ENCODE measurements around the gene SLC2A4RG.

Gene SLC2A4RG

DNA sequence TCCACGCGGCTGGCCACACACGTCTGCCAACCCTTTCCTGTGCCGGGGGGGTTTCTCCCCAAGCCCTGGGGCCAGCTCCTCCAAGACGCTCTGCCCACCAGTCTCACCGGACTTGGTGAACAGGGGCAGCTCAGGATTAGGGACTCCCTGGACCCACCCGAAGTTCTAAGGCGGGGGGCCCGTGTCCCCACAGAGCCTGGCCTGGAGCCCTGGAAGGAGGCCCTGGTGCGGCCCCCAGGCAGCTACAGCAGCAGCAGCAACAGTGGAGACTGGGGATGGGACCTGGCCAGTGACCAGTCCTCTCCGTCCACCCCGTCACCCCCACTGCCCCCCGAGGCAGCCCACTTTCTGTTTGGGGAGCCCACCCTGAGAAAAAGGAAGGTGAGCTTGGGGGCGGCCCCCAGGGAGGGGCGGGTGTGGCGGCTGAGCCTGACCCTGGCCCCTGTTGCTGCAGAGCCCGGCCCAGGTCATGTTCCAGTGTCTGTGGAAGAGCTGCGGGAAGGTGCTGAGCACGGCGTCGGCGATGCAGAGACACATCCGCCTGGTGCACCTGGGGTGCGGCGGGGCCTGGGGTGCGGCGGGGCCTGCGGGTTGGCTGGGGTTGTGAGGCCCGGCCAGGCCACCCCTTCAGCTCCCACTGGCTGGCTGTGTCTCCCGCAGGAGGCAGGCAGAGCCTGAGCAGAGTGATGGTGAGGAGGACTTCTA is 2.3 kb downstream of the SLC2A4RG start:
- no peak for DNase-seq

DNA sequence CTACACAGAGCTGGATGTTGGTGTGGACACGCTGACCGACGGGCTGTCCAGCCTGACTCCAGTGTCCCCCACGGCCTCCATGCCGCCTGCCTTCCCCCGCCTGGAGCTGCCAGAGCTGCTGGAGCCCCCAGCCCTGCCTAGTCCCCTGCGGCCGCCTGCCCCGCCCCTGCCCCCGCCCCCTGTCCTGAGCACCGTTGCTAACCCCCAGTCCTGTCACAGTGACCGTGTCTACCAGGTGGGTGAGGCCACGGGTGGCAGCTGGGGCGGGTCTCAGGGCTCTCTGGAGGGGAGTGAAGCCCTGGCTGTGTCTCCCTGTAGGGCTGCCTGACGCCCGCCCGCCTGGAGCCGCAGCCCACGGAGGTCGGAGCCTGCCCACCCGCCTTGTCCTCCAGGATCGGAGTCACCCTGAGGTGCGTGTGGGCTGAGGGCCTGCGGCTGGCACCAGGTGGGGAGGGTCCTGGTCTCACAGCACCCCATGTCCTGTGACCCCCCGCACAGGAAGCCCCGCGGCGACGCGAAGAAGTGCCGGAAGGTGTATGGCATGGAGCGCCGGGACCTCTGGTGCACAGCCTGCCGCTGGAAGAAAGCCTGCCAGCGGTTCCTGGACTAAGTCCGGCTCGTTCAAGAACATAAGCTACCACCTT is 2.9 kb downstream of the SLC2A4RG start:
- DNase-seq: no peak

DNA sequence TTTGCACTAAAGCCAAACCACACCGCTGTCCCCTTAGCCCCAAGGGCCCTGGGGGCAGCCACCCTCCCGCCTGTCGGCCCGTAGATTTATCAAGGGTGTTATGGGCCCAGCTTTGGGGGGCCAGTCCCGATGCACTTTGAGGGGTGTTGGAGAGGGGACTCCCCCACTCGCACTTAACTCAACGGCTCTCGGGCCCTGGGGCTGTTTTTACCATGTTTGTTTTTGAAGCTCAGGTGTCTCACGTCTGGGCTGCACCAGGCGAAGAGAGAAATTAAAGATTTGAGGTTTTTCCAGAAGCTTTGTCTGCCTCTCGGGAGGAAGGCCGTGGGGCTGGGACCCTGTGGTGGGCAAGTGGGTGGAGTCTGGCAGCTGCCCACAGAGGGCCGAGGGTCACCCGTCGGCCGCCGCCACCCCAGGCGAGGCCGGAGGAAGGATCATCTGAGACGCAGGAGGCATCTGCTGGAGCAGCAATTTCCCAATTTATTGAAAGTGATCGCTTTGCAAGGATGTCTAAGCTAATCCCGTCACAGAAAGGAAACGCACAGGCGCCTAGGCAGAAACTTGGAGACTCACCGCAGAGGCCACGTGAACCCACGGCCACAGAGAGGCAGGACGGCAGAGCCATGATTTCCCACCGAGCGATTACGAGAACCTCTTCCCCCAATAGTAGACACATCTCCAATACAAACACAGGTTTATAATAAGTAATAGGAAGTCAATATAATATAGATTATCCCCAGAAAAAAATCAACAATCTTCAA is 3.8 kb downstream of the SLC2A4RG start:
- no peak for DNase-seq

DNA sequence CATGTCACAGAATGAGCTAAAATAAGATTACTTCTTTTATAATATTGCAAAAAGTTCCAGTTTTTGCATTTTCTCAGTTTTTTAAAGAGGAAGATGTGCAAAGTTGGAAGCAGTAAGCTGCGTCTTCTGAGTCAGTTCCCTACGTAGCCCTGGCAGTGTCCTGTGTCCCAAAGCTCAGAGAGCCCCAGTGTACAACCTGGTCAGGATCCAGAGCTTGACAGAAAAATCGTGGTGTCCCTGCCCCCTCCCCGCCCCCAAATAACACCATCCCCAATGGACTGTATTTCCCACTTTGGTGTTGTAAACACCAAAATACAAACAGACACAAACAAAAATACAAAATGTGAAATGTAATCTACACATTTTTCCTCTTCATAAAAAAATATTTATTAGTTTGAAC is 4.6 kb downstream of the SLC2A4RG start:
- DNase-seq: no peak

DNA sequence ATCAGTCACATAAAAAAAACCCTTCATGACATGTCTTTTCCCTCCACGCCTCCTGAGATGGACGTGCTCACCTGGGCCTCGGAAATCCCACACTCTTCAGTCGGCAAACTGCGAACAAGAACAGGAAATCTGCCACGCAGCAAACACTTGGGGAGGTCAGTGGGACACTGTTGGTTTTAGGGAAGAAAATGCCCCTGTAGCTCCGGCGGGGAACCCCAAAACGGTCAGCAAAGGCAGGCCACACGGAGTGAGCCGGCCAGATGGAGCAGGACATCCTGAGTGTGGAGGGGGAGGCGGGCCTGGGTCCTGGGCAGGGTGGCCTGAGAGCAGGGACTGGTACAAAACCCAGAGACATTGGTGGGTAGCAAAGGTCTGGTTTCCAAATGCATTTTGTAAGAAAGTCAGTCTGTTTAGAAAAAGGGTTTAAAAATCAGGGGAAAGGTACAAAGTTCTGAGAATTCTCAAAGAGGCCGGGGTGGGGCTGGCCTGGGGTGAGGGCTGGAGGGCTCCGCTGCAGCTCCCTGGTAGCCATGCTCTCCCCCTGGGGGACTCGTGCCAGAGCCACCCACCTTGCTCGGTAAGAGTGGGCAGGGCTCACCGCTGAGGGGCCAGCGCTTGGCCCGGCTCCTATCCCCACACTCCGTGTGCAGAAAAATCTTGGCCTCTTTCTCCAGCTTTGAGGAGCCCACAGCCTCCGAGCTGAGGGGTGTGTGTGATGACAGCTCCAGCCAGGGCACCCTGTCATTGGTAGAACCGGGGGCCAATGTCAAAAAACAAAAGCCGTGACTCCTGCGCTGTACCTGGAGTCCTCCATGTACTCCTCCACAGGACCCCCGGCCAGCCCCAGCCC is 5.2 kb downstream of the SLC2A4RG start:
- DNase-seq: no peak

DNA sequence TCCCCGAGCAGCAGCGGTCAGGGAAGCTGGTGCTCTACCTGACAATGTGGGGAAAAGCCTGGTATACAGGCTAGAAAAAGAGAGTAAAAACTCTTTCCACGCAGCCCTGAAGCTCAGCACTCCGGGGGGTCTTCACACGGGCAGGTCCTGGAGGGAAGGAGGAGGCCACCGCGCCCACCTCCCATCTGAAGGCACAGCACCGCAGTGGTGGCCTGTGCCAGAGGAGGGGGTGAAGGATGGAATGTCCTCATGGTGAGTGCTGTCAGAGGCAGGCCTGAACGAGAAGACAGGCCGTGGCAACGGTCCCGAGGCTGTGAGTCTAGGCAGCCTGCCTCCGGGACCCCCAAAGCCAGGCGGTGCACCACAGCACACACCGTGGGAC is 5.8 kb downstream of the SLC2A4RG start:
- no peak for DNase-seq

DNA sequence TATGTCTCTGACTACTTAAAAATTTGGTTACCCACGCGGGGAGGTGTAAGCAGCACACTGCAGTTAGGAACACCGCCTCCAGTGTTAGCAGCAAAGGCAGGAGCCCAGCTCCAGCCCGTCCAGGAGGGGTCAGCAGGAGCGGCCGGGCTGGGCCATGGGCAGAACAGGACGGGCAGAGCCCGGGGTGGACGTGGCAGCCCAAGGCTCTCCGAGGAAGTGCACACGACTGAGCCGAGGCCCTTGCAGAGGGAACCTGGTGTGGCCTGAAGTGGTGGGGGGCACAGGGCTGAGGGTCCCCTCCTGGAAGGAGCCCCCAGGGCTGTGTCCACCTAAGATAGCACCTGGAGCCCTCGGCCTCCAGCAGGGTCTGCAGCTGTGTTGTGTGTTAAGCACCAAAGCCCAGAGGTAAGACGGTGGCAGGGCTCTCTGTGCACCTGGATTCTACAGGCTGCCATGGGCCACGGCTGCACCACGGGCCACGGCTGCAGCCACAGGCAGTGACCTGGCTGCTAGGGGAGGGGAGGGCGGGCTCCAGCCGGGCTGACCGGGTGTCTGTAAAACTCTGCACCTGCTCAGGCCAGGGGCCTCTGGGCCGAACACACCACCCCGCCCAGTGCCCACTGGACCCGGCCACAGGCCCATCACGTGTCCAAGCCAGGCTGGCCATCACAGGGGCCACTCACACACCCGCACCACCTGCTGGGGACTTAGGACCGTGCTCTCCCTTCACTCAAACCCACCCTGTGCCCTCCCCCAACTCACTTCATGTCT is 6.6 kb downstream of the SLC2A4RG start:
- DNase-seq: no peak

DNA sequence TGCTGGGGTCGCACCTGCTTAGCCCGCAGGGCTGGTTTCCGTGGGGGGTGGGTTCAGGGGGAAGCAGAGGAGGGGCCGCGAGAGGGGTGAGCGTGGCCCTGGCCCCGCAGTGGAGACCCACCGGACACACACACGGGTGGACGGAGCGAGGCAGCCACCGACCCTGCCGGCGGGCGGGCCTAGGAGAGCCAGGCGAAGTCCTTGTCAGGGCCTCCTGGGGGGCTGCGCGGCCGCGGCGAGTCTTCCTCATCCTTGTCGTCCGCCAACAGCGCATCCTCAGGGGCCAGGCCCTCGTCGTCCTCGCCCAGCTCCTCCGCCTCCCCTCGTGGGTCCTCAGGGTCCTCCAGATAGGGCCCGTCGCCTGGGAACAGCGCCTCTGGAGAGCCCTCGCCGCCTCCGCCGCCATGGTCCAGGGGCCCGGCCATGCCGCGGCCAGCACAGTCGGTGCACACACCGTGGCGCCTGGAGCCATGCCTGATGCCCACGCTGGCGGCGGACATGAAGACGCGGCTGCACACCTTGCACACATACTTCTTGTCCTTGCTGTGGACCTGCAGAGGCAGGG is 7.3 kb downstream of the SLC2A4RG start:
- no peak for DNase-seq

DNA sequence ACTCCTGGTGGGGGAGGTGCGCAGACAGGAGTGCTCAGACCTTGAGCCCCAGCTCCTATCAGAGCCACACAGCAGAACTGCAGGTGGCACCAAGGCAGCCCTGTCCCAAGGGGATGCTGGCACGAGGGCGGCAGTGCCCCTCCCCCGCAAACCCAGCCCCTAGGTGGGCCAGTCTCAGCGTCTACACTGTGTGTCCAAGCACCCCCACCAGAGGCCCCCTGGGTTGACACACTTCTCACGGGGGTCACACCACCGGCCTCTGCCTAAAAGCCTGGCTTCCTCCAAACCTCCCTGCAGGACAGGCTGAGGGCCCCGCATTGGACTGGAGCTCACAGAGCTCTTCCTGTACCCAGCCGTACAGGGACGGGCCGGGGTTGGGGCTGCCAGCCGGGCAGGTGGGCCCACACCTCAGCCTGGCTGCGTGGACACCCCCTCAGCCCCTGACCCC is 8.1 kb downstream of the SLC2A4RG start:
- DNase-seq: no peak

DNA sequence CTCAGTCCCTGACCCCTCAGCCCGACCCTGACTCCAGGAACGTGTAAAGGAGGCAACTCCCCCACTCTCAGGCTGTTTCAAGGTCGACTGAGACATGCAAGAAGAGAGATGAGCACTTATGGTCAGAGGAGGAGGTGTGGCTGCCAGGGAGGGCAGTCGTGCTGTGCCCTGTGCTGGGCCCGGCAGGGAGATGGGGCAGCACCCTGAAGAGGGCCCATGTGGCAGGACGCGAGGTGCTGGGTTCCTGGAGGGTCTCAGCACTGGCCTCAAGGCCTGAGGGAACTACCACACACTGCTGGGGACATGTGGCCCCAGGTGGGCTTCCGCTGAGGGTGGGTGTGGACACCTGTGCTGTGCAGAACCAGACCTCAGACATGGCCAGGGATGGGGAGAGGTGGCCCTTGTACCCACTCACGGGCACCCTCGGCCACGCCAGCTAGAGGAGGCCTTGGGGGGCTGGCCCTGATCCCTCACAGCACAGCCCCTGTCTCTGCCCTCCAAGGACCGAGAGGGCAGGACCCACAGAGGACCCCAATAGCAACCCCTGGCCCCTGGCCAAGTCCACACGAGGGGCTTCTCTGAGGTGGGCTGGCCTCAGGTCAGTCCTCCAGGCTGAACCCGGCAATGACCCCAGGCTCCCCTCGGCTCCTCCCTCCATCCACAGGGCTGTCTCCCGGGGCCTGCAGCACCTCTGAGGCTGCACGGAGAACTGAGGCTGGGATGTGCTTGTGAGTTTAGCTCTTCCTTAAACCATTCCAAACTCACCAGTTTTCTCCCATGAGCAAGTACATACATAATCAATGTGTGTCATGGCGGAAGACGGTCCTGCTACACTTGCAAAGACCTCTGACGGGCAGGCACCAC is 8.7 kb downstream of the SLC2A4RG start:
- no peak for DNase-seq

DNA sequence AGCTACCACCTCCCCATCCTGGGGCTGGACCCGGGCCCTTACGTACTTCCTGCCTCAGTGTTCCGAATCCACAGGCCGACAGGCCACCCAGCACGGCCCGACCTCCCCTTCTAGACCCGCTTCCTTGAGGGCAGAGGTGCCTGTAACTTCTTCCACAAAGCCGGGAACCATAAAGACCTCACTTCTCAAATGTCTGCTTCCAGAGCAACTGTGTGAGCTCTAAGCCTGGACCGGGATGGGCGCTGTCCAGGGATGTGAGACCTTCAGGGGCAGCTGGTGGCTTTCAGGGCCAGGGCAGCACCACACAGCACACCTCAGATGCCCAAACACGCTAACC is 9.3 kb downstream of the SLC2A4RG start:
- no peak for DNase-seq

DNA sequence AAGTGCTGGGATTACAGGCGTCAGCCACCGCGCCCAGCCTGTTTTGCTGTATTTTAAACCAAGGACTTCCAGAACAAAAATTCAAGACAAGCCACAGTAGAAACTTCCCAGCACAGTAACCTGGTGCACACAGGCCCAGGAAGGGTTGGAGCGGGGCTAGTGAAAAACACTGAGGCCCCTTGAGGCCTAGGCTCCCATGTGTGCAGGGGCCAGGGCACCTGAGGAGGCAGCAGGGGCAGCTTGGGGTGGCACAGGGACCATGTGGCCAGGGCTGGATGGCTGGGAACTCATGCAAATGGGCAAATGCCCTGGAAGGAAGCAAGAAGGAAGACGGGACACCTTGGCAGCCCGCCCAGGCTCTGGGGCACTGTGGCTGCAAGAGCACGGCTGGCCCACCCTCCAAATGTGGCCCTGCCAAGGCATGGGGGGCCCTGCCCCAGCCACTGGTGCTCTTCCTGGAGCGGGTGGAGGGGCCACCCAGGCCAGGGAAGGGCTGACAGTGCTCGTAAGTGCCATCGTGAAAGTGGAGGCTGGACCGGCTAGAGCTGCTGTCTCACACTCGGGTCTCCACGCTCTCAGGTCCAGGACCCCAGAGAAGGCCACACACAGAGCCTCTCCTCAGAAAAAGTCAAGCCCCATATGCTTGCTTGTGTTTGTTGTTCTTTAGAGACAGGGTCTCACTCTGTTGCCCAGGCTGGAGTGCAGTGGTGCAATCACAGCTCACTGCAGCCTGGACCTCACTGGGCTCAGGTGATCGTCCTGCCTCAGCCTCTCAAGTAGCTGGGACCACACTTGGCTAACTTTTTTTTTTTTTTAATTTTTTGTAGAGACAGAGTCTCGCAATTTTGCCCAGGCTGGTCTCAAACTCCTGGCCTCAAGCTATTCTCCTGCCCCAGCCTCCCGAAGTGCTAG is 10.3 kb downstream of the SLC2A4RG start:
- DNase-seq: no peak

DNA sequence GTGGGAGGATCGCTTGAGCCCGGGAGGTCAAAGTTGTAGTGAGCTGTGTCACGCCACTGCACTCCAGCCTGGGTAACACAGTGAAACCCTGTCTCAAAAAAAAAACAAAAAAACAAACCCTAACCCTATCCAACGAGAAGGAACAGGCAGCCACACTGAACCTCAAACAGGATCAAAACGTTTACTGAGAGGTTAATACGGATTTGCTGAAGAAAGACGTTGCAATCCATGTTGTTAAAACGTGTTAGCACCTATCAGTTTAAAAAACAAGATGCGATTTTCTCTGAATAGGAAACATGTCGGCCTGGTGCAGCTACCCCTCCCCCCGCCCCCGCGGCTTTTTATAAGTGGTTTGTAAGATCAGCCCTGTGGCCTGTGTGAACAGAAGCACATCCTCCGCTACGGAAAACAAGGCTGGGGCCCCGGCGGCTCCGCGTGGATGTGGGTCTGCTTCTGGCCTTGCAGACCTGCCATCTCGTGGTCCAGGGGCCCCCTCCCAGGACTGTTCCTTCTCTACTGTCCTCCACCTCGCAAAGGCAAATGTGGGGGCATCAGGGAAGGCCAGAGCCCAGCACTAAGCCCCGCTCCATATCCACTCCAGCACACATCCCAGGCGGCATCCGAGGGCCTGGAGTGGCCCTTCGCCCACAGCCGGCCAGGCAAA is 11.4 kb downstream of the SLC2A4RG start:
- DNase-seq: peak; percentile 52

DNA sequence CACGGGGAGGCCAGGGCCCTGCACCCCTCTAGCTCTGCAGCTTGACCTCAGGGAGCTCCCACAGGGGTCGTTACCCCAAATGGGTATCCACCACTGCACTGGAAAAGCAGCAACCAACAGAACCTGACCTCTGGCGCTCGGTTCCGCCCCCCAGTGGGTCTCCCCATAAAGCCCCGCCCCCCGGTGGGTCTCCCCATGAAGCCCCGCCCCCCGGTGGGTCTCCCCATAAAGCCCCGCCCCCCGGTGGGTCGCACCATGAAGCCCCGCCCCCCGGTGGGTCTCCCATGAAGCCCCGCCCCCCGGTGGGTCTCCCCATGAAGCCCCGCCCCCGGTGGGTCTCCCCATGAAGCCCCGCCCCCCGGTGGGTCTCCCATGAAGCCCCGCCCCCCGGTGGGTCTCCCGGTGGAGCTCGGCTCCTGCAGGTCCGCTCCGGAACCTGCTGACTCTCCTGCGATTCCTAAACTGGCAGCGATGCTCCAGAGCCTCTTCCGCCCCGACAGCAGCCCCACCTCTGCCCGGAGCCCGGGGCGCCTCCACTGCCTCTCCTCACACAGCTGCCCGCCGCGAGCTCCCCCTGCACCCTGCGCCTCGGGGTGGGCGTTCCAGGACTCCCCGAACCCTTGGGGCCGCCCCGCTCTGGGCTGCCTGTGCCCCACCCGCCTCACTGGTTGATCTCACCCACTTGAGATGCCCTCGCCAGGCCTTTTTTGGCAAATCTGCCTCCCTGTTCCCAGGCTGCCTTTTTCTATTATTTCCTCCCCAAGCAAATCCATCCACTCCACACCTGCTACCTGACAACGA is 12.1 kb downstream of the SLC2A4RG start:
- DNase-seq: no peak

DNA sequence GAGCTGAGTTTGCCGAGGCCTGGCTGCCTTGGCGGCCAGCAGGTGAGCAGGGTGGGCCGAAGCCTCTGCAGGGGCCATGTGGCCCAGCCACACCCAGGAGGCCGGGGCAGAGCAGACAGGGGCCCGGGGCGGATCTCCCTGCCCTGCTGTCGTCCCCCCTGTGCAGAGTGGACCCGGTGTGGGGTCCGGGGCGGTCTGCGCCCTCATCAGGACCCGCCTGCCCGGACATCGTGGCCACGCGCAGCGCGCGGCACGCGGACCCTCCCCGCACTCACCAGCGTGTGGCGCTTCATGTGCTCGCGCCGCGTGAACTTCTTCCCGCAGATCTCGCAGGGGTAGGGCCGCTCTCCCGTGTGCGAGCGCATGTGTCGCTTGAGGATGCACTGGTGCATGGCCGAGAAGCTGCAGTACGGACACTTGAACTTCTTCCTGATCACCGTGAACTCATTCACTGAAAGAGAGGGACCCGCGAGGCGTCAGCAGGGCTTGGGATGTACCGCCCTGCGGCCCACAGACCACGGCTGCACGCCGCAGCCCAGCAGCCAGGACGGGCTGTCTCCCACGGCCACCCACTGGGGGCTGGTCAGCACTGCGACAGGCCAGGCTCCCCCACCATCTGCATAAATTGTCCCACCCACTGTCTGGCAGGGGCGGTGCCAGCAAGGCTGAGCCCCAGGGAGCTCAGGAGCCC is 13.0 kb downstream of the SLC2A4RG start:
- no peak for DNase-seq

DNA sequence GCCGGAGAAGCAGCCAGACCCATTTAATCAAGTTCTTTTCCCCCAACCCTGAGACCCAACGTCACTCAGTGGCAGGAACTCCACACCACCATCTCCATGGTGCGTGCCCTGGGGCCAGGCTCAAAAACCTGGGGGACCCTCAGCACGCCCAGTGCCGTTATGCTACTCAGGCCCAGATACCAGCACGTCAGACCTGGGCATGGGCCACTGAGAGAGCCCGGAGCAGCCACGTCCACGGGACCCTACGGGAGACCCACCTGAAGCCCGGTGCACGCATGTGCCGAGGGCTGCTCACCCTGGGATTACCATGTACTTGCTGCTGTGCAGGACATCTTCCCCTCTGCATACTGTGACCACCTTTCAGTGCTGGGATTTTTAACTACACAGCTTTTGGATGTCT is 13.8 kb downstream of the SLC2A4RG start:
- DNase-seq: no peak

DNA sequence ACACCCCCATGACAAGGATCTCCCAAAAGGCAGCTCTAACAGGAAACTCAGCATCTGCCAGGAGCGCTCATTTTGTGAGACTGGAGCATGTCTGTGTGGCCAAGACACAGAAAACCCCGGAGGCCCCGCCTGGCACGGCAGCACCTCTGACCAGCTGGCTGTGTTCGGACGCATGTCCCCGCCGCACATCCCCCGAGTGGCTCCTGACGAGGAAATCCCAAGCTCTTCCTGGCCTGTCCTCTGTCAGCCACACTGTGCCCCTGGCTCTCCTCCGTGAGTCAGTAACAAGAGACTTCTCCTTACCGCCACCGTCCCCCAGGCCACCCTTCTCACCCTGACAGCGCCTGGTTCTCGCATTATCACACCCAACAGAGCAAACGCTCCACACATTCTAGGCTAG is 14.4 kb downstream of the SLC2A4RG start:
- DNase-seq: no peak

Data from NCI-H2227 treated with DMSO at 0.1 percent for 48 hours (cell line).